Endothelial cell of umbilical vein (primary cell): ENCODE results near the gene GAST. TPM values are rescaled to one million over a fixed set of nuclear protein-coding genes. Genes with fewer than 3 reads are reported as not detected.

Experiments
- BruUV-seq: library from RNA; stranded (reverse); fragments of 400-500 nt; replicated peaks from 2 replicates; lab custom pipeline; 2021; lab: Mats Ljungman, UMichigan
- CTCF ChIA-PET: fragments of 300-600, 350-600 bp; sonication (Branson Sonifier 250); formaldehyde crosslinking; loops from one replicate; lab custom pipeline; 2021; ENCODE audit warnings: antibody characterized with exemption, inconsistent platforms; lab: Charles Lee
- POLR2A ChIA-PET: fragments of 300-600, 350-600 bp; sonication (Branson Sonifier 250); formaldehyde crosslinking; loops from one replicate; lab custom pipeline; 2021; ENCODE audit warnings: antibody characterized with exemption, inconsistent platforms; lab: Charles Lee
- DNase-seq: peaks from one replicate; pipeline ENCODE4 v3.0.0-alpha.2; 2011; ENCODE audit warnings: low read depth, low spot score
- FAIRE-seq: peaks from 2 replicates; lab custom pipeline; 2011; peaks lifted over from hg19 to GRCh38; lab: Jason Lieb, UNC
- H2AFZ ChIP-seq: 2 replicates; pipeline ENCODE4 v1.6.0; 2012; ENCODE audit warnings: low read depth, low read length, control low read depth, inconsistent platforms
- H3K27ac ChIP-seq: 2 replicates; pipeline ENCODE4 v1.5.1; 2011; ENCODE audit warnings: low read depth, mild to moderate bottlenecking, control low read depth, low read length, moderate library complexity; ENCODE audit not compliant: insufficient read depth
- H3K27me3 ChIP-seq, 2 experiments: 2 replicates each; pipeline versions ENCODE4 v1.6.0 to v1.6.1; 2011; ENCODE audit warnings: low read length in 2 of 2, mixed read lengths in 1 of 2; ENCODE audit not compliant: control insufficient read depth in 2 of 2, insufficient read depth in 2 of 2
- H3K36me3 ChIP-seq, 2 experiments: 2 replicates in 1 of 2; 3 replicates in 1 of 2; pipeline ENCODE4 v1.5.1; 2011; ENCODE audit warnings: low read length in 2 of 2, mild to moderate bottlenecking in 1 of 2, moderate library complexity in 1 of 2; ENCODE audit not compliant: control insufficient read depth in 2 of 2, insufficient read depth in 2 of 2; ENCODE audit errors: extremely low read depth in 1 of 2
- H3K4me1 ChIP-seq: 3 replicates; pipeline ENCODE4 v1.5.1; 2011; ENCODE audit warnings: mild to moderate bottlenecking, low read length; ENCODE audit not compliant: control insufficient read depth, insufficient read depth; ENCODE audit errors: extremely low read depth
- H3K4me2 ChIP-seq: 2 replicates; pipeline ENCODE4 v1.6.1; 2011; ENCODE audit warnings: low read length, control low read depth, mixed read lengths; ENCODE audit not compliant: insufficient read depth
- H3K4me3 ChIP-seq, 3 experiments: fragments of 200-600 bp in 1 of 3; sonication (generic), shearing (Covaris generic) in 1 of 3; replicated peaks in 1 of 3; 2 replicates each; pipeline ENCODE4 v1.5.1; 2011 to 2016; ENCODE audit warnings: control low read depth in 3 of 3, low read length in 3 of 3, mild to moderate bottlenecking in 2 of 3, inconsistent platforms in 1 of 3, low read depth in 1 of 3, moderate library complexity in 1 of 3; ENCODE audit not compliant: insufficient read depth in 1 of 3
- H3K79me2 ChIP-seq: 2 replicates; pipeline ENCODE4 v1.6.0; 2012; ENCODE audit warnings: low read length, inconsistent platforms; ENCODE audit not compliant: control insufficient read depth, insufficient read depth
- H3K9ac ChIP-seq: replicated peaks from 2 replicates; pipeline ENCODE3; 2011; ENCODE audit warnings: low read length, control low read depth; ENCODE audit not compliant: insufficient read depth; ENCODE audit errors: extremely low read depth
- H3K9me1 ChIP-seq: replicated peaks from 3 replicates; pipeline ENCODE4 v1.6.0; 2011; ENCODE audit warnings: mild to moderate bottlenecking, low read length; ENCODE audit not compliant: control insufficient read depth, insufficient read depth; ENCODE audit errors: extremely low read depth
- H3K9me3 ChIP-seq: replicated peaks from 2 replicates; pipeline ENCODE4 v1.5.1; 2012; ENCODE audit warnings: low read length, inconsistent platforms; ENCODE audit not compliant: control insufficient read depth, insufficient read depth
- H4K20me1 ChIP-seq: replicated peaks from 2 replicates; pipeline ENCODE3; 2011; ENCODE audit warnings: mild to moderate bottlenecking, low read length; ENCODE audit not compliant: control insufficient read depth, insufficient read depth; ENCODE audit errors: extremely low read depth
- FOS ChIP-seq: IDR thresholded peaks from 2 replicates; pipeline ENCODE4 v1.6.1; 2011; ENCODE audit warnings: mild to moderate bottlenecking, low read length, moderate library complexity, borderline replicate concordance; ENCODE audit not compliant: insufficient read depth
- GATA2 ChIP-seq: IDR thresholded peaks from 2 replicates; pipeline ENCODE4 v1.7.0; 2011; ENCODE audit warnings: low read depth, mild to moderate bottlenecking, moderate library complexity, mixed read lengths, low read length; ENCODE audit not compliant: insufficient read length, insufficient read depth
- JUN ChIP-seq: IDR thresholded peaks from 2 replicates; pipeline ENCODE4 v1.6.1; 2011; ENCODE audit warnings: borderline replicate concordance, low read depth; ENCODE audit not compliant: insufficient read length, insufficient read depth
- MYC ChIP-seq: IDR thresholded peaks from one replicate; pipeline ENCODE4 v1.6.1; 2011; ENCODE audit warnings: mild to moderate bottlenecking, low read depth, low read length
- POLR2A ChIP-seq: IDR thresholded peaks from 2 replicates; pipeline ENCODE4 v1.6.1; 2012; ENCODE audit warnings: low read depth, mild to moderate bottlenecking, control low read depth, low read length
- POLR2AphosphoS5 ChIP-seq: IDR thresholded peaks from 2 replicates; pipeline ENCODE4 v1.6.1; 2012; ENCODE audit warnings: low read depth, mild to moderate bottlenecking, control low read depth, low read length, moderate library complexity; ENCODE audit not compliant: insufficient read depth
- dilution Hi-C: fragments of 300-500 bp; cut with MboI; formaldehyde crosslinking; loops from one replicate; pipeline ENCODE4 v1.15.0; 2019; ENCODE audit warnings: low sequenced_read_pairs; ENCODE audit not compliant: extremely low pct_ligation_motif_present
- intact Hi-C: fragments of 100-400 bp; cut with micrococcal nuclease; formaldehyde crosslinking; loops from one replicate; pipeline ENCODE4 v1.10.0; 2022
- polyA plus RNA-seq, 4 experiments: library from polyadenylated mRNA; depleted of rRNA in 3 of 4; stranded (reverse) in 3 of 4; unstranded in 1 of 4; fragments of >200 nt; gene quantifications; 2 replicates each; pipeline versions ENCODE4 v1.2.1 to v1.2.3, GENCODE V29; 2011 to 2012; ENCODE audit warnings: missing spikeins in 1 of 4
- total RNA-seq: library from RNA; stranded (reverse); gene quantifications from 2 replicates; pipeline ENCODE4 v1.2.3, GENCODE V29; 2021
- TF ChIP-seq, protein P1 (sequence below), 2 donors: IDR thresholded peaks; 1 replicate in 1 of 2; 2 replicates in 1 of 2; pipeline ENCODE4 v1.5.1; 2011; ENCODE audit warnings: low read length in 2 of 2, mild to moderate bottlenecking in 2 of 2, moderate library complexity in 2 of 2, control low read depth in 1 of 2, inconsistent platforms in 1 of 2, low read depth in 1 of 2; ENCODE audit not compliant: insufficient read depth in 1 of 2; ENCODE audit errors: extremely low read depth in 1 of 2

GAST gene
- total and polyA plus RNA-seq, 2 donors (not counting 3 experiments of a cell fraction or from before 2014, with no cell fraction given) = not detected

- intact Hi-C loops (no loop called here), dilution Hi-C loops (no loop called here)
- TF ChIP-seq MYC (no peak), POLR2AphosphoS5 (no peak), GATA2 (no peak), JUN (no peak), FOS (no peak), POLR2A (no peak)
- TF ChIP-seq, protein P1, sequence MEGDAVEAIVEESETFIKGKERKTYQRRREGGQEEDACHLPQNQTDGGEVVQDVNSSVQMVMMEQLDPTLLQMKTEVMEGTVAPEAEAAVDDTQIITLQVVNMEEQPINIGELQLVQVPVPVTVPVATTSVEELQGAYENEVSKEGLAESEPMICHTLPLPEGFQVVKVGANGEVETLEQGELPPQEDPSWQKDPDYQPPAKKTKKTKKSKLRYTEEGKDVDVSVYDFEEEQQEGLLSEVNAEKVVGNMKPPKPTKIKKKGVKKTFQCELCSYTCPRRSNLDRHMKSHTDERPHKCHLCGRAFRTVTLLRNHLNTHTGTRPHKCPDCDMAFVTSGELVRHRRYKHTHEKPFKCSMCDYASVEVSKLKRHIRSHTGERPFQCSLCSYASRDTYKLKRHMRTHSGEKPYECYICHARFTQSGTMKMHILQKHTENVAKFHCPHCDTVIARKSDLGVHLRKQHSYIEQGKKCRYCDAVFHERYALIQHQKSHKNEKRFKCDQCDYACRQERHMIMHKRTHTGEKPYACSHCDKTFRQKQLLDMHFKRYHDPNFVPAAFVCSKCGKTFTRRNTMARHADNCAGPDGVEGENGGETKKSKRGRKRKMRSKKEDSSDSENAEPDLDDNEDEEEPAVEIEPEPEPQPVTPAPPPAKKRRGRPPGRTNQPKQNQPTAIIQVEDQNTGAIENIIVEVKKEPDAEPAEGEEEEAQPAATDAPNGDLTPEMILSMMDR (IDR thresholded peaks at IDR 0.05; ENCODE audit: extremely low read depth in 1 of 2, insufficient read depth in 1 of 2, low read depth in 1 of 2, low read length in 2 of 2) = no peak
- Histone ChIP-seq H3K79me2 (no peaks in the 10 kb centered on the region), H3K4me1 (peaks cover 14% of the 10 kb centered on the region), H3K9ac (no peak overlapping the region), H3K9me3 (no peaks in the 10 kb centered on the region), H4K20me1 (no peaks in the 10 kb centered on the region), H2AFZ (no peak overlapping the region), H3K4me2 (no peak overlapping the region), H3K9me1 (no peaks in the 10 kb centered on the region), H3K27me3 (peaks cover 0 to 3% of the 10 kb centered on the region in 2 experiments), H3K4me3 (no peak overlapping the region), H3K36me3 (no peaks in the 10 kb centered on the region), H3K27ac (no peak overlapping the region)
- DNase-seq (no peak), FAIRE-seq (no peak)
- BruUV-seq = no TSS peak
- POLR2A ChIA-PET = no interaction called here
- CTCF ChIA-PET = no interaction called here
Observed at GRCh38 chr17:41682631-41683030, 29.5 kb upstream of the GAST start.
